ENCODE measurements around the gene KCNG3.

Gene KCNG3, protein sequence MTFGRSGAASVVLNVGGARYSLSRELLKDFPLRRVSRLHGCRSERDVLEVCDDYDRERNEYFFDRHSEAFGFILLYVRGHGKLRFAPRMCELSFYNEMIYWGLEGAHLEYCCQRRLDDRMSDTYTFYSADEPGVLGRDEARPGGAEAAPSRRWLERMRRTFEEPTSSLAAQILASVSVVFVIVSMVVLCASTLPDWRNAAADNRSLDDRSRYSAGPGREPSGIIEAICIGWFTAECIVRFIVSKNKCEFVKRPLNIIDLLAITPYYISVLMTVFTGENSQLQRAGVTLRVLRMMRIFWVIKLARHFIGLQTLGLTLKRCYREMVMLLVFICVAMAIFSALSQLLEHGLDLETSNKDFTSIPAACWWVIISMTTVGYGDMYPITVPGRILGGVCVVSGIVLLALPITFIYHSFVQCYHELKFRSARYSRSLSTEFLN

DNA sequence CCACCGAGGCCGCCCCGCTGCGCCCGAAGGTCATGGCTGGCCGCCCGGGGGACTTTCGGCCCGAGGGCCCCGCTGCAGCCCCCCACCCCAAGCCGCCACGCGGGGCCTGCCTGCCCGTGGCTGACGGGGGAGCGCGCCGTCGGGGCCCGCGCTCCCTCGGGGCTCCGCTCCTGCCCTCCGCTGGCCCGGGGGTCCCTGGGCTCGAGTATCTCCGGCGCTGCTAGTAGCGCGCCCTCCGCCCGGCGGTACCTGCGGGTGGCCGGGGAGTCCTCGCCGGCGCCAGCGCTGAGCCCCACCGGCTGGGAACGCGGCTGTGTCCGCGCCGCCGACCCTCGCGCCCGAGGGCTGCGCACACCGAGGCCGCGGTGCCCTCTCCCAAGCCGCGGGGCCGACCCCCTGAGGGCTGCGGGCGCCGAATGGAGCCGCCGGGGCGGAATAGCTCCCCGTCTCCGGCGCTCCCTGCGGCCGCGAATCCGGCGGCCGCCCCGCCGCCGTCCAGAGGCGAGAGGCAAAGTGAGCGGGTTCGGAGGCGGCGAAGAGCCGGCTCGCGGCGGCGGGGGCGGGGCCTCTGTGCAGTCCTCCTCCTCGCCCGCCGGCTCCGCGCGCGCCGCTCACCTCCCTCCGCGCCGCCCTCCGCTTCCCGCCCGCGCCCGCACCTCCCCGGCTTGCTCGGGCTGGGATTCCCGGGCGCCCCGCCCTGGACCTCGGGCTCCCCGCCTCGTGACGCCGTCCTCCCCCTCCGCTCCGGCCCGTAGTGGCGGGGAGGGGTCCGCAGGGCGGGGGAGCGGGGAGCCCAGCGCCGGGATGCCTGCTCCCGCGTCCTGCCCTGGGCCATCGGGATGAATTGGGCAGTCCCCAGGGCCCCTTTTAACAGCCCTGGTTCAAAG, at the start of gene KCNG3:
Gene KCNG3, minus strand, starts transcription at position 515 of the 887 bp plus-strand sequence. Its CDS starts 481 bp downstream, at position 34.
- H3K36me3 ChIP-seq (ENCODE audit: insufficient read depth, low read length): no peaks in the 10 kb centered on the region
- peaks cover 8% of the 10 kb centered on the region for H3K4me1 ChIP-seq (ENCODE audit: insufficient read depth, low read length)
- H3K27me3 ChIP-seq (ENCODE audit: insufficient read depth, low read length): peaks cover 51% of the 10 kb centered on the region
- peak within 1 kb of the TSS; percentile 99 for H2AFZ ChIP-seq (ENCODE audit: low read depth, low read length)
- H3K9me3 ChIP-seq (ENCODE audit: low read length): peaks cover 6% of the 10 kb centered on the region
- peak within 1 kb of the TSS; percentile 52 for H3K4me3 ChIP-seq (ENCODE audit: low read length)

DNA sequence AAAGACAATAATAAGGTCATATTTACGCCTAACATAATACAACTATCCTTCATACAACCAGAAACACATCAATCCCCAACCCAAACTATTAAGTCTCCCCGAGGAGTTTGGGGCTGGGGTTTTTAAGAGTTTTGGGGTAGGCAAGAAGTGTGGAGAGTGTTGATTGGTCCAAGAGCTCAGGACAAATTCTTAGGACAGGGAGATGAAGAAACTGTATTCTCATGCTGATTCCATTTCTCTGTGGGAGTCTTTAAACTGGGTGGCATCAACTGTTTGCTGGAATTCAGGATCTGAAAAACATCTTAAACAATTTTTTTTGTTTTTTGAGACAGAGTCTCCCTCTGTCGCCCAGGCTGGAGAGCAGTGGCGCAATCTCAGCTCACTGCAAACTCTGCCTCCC, 49.1 kb upstream of the KCNG3 start:
- no peaks in the 10 kb centered on the region for H3K27me3 ChIP-seq (ENCODE audit: insufficient read depth, low read length)
- H3K4me3 ChIP-seq (ENCODE audit: low read length): no peak overlapping the region

DNA sequence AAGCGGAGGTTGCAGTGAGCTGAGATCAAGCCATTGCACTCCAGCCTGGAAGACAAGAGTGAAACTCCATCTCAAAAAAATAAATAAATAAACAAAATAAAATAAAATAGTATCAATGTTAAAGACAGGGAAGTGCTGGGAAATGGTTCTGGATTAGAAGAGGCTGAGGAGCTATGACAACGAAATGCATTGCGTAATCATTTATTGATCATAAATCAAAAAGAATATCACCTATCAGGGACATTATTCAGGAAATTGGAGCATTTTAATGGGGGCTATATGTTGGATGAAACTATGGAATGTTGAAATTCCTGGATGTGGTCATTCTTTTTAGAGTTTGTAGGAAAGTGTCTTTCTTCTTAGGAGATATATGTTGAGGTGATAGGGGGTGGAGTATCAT, 43.7 kb upstream of the KCNG3 start:
- Histone ChIP-seq H3K27me3 (ENCODE audit: insufficient read depth, low read length) (no peaks in the 10 kb centered on the region), H3K4me1 (ENCODE audit: insufficient read depth, low read length) (no peaks in the 10 kb centered on the region), H3K4me3 (ENCODE audit: low read length) (no peak overlapping the region), H2AFZ (ENCODE audit: low read depth, low read length) (no peak overlapping the region), H3K9me3 (ENCODE audit: low read length) (no peaks in the 10 kb centered on the region), H3K36me3 (ENCODE audit: insufficient read depth, low read length) (no peaks in the 10 kb centered on the region)

More for the DNA sequence above, 49.1 kb upstream of the KCNG3 start:
- Histone ChIP-seq H2AFZ (ENCODE audit: low read depth, low read length) (no peak overlapping the region), H3K9me3 (ENCODE audit: low read length) (no peaks in the 10 kb centered on the region), H3K36me3 (ENCODE audit: insufficient read depth, low read length) (no peaks in the 10 kb centered on the region), H3K4me1 (ENCODE audit: insufficient read depth, low read length) (no peaks in the 10 kb centered on the region)

DNA sequence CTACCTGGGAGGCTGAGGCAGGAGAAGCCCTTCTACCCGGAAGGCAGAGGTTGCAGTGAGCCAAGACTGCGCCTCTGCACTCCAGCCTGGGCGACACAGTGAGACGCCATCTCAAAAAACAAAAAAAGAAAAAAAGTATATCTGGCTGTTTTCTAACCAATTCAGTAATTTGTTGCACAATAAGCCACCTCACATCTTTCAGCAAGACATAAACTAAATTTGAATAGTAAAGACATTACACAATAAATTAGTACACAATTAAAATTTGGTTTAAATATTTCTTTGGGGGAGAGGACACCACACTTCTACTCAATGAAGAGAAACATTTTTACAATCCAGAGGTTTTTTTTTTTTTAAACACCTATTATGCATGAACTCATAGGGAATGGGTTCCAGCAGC, 38.6 kb upstream of the KCNG3 start:
- no peak overlapping the region for H3K4me3 ChIP-seq (ENCODE audit: low read length)
- no peaks in the 10 kb centered on the region for H3K4me1 ChIP-seq (ENCODE audit: insufficient read depth, low read length)
- no peak overlapping the region for H2AFZ ChIP-seq (ENCODE audit: low read depth, low read length)
- no peaks in the 10 kb centered on the region for H3K27me3 ChIP-seq (ENCODE audit: insufficient read depth, low read length)
- no peaks in the 10 kb centered on the region for H3K36me3 ChIP-seq (ENCODE audit: insufficient read depth, low read length)
- no peaks in the 10 kb centered on the region for H3K9me3 ChIP-seq (ENCODE audit: low read length)

DNA sequence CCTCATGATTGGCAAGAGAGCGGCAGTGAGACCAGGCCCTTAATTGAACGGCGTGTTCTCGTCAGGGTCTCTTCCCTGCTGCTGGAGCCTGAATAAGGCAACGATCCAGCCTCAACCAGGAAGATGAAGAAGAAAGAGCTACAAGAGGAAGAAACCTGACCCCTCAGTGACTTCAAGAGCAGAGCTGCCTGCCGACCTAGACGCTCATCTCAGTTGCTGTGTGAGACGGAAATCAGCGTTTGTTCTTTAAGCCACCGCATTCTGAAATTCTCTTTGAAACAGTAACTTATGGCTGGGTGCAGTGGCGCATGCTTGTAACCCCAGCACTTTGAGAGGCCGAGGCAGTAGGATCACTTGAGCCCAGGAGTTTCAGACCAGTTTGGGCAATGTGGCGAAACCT, 29.6 kb upstream of the KCNG3 start:
- Histone ChIP-seq H2AFZ (ENCODE audit: low read depth, low read length) (no peak overlapping the region), H3K9me3 (ENCODE audit: low read length) (no peaks in the 10 kb centered on the region), H3K4me3 (ENCODE audit: low read length) (no peak overlapping the region), H3K4me1 (ENCODE audit: insufficient read depth, low read length) (no peaks in the 10 kb centered on the region), H3K36me3 (ENCODE audit: insufficient read depth, low read length) (no peaks in the 10 kb centered on the region), H3K27me3 (ENCODE audit: insufficient read depth, low read length) (no peaks in the 10 kb centered on the region)

DNA sequence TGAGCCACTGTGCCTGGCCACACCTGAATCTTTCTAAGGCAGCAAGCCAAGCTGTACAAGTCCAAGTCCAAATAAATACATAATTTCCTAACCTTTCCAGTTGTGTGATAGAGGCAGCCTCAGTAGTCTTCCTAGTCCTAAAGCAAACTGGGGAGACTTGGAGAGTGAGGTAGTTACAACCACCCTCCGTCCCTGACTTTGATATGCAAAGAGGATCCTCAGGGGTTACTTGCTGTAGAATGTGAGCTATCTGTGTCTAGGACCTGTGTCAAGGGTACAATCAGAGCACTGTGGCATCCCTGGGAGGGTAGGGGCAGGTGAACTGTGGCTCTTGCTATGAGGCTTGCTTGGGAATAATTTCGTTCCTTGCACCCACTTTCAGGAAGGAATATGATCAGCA, 28.3 kb upstream of the KCNG3 start:
- no peak overlapping the region for H3K4me3 ChIP-seq (ENCODE audit: low read length)
- no peak overlapping the region for H2AFZ ChIP-seq (ENCODE audit: low read depth, low read length)
- no peaks in the 10 kb centered on the region for H3K4me1 ChIP-seq (ENCODE audit: insufficient read depth, low read length)
- no peaks in the 10 kb centered on the region for H3K9me3 ChIP-seq (ENCODE audit: low read length)
- H3K36me3 ChIP-seq (ENCODE audit: insufficient read depth, low read length): no peaks in the 10 kb centered on the region
- H3K27me3 ChIP-seq (ENCODE audit: insufficient read depth, low read length): no peaks in the 10 kb centered on the region

DNA sequence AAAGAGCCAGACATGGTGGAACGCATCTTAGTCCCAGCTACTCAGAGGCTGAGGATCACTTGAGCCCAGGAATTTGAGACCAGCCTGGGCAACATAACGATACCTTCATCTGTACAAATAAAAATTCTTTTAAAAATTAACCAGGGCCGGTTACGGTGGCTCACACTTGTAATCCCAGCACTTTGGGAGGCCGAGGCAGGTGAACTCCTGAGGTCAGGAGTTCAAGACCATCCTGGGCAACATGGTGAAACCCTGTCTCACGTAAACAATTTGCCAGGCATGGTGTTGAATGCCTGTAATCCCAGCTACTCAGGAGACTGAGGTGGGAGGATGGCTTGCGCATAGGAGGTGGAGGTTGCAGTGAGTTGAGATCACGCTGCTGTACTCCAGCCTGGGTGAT, 25.8 kb upstream of the KCNG3 start:
- Histone ChIP-seq H3K4me3 (ENCODE audit: low read length) (no peak overlapping the region), H3K4me1 (ENCODE audit: insufficient read depth, low read length) (no peaks in the 10 kb centered on the region), H3K27me3 (ENCODE audit: insufficient read depth, low read length) (no peaks in the 10 kb centered on the region), H3K36me3 (ENCODE audit: insufficient read depth, low read length) (no peaks in the 10 kb centered on the region), H2AFZ (ENCODE audit: low read depth, low read length) (no peak overlapping the region), H3K9me3 (ENCODE audit: low read length) (no peaks in the 10 kb centered on the region)

DNA sequence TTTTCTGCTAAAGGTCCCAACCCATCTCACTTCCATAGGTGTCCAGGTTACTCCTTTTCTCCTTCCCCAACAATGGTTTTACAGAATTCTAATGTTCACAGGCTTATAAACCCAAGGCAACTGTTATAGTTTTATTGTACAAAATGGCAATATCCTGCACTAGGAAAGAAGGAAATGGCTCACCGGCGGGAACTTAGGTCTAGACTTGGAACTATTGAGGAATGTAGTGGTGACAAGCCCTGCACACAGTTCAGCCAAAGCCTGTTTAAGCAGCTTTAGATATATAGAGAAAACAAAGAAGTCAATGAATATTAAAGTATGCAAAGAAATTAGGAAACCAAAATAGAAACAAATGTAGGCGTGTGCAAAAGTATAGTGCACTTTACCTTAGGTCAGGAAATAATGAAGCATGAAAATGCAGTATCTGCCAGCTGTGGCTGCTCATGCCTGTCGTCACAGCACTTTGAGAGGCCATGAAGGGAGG, 22.7 kb upstream of the KCNG3 start:
- Histone ChIP-seq H2AFZ (ENCODE audit: low read depth, low read length) (no peak overlapping the region), H3K9me3 (ENCODE audit: low read length) (no peaks in the 10 kb centered on the region), H3K27me3 (ENCODE audit: insufficient read depth, low read length) (no peaks in the 10 kb centered on the region), H3K36me3 (ENCODE audit: insufficient read depth, low read length) (no peaks in the 10 kb centered on the region), H3K4me1 (ENCODE audit: insufficient read depth, low read length) (no peaks in the 10 kb centered on the region), H3K4me3 (ENCODE audit: low read length) (no peak overlapping the region)

DNA sequence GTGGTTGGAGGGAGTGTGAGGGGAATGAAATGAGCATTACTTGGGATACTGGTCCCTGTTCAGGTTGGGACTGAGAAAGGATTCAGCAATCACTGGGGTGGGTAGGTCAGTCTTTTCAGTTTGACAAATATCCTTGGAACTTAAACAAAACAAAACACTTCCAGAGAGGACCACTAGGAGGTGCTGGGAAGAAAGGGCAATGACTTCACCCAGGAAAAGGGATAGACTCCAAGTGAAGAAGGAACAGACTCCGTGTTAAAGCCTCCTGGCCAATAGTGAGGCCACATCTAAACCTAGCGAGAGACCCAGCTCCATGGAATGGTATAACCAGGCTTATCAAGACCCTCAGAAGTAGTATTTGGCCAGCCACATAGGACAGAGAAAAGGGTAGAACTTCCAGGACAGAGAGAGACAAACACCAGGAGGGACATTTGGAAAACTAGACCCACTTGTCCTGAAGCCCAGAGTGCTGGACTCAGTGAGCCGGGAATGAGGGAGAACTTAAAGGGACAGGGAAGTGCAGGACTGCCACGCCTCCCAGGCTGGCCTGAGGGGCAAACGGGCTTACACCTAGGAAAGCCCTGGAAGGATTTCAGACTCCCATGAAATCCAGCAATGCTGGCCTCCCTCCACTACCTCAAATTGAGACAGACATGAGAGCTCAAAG, 19.6 kb upstream of the KCNG3 start:
- Histone ChIP-seq H2AFZ (ENCODE audit: low read depth, low read length) (no peak overlapping the region), H3K9me3 (ENCODE audit: low read length) (no peaks in the 10 kb centered on the region), H3K4me3 (ENCODE audit: low read length) (no peak overlapping the region), H3K4me1 (ENCODE audit: insufficient read depth, low read length) (peaks cover 7% of the 10 kb centered on the region), H3K36me3 (ENCODE audit: insufficient read depth, low read length) (no peaks in the 10 kb centered on the region), H3K27me3 (ENCODE audit: insufficient read depth, low read length) (no peaks in the 10 kb centered on the region)

DNA sequence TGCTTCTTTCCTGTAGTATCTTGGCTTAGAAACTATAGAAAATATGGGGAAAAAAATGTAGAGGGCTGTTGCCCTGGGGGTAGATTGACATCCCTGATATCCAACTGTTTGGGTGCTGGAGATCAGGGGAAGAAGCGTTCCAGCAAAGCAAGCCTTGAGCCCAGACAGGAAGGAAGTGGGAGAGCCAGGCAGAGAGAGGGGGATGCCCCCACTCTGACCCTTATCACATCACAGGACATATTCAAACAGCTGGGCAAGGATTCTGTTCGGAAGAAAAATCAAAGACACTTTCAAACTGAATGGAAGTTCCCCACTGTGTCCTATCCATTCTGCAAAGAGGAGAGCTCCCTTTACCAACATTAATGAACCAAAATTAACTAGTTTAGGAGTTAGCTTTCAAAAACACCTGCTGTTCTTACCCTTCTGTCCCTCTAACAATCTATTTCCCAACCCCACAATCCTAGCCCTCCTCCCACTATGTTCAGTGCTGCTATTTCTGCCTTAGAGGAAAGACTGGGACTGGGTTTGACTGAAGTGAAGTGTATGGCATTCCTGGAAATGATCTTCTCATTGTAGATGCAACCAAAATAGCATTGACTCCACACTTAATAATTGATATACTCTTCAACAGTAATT, 16.9 kb upstream of the KCNG3 start:
- Histone ChIP-seq H3K27me3 (ENCODE audit: insufficient read depth, low read length) (no peaks in the 10 kb centered on the region), H3K4me3 (ENCODE audit: low read length) (no peak overlapping the region), H2AFZ (ENCODE audit: low read depth, low read length) (no peak overlapping the region)

DNA sequence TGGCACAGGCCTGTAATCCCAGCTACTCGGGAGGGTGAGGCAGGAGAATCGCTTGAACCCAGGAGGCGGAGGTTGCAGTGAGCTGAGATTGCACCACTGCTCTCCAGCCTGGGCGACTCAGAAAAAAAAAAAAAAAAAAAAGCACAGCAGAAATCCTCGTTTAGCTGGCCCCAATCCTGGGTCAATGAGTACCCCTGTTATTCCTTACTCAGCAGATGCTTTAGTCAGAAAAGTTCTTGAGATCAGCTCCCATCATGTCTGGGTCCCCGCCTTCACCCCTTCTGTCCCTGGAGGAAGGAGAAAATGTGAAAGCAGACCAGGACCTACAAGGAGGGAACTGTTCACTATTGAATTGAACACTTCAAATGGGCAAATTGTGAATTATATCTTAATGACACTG, 16.4 kb upstream of the KCNG3 start:
- H2AFZ ChIP-seq (ENCODE audit: low read depth, low read length): no peak overlapping the region
- H3K4me3 ChIP-seq (ENCODE audit: low read length): no peak overlapping the region
- peaks cover 7% of the 10 kb centered on the region for H3K4me1 ChIP-seq (ENCODE audit: insufficient read depth, low read length)
- no peaks in the 10 kb centered on the region for H3K36me3 ChIP-seq (ENCODE audit: insufficient read depth, low read length)
- no peaks in the 10 kb centered on the region for H3K9me3 ChIP-seq (ENCODE audit: low read length)
- no peaks in the 10 kb centered on the region for H3K27me3 ChIP-seq (ENCODE audit: insufficient read depth, low read length)

More for the DNA sequence above, 16.9 kb upstream of the KCNG3 start:
- H3K4me1 ChIP-seq (ENCODE audit: insufficient read depth, low read length): peaks cover 7% of the 10 kb centered on the region
- no peaks in the 10 kb centered on the region for H3K9me3 ChIP-seq (ENCODE audit: low read length)
- no peaks in the 10 kb centered on the region for H3K36me3 ChIP-seq (ENCODE audit: insufficient read depth, low read length)

DNA sequence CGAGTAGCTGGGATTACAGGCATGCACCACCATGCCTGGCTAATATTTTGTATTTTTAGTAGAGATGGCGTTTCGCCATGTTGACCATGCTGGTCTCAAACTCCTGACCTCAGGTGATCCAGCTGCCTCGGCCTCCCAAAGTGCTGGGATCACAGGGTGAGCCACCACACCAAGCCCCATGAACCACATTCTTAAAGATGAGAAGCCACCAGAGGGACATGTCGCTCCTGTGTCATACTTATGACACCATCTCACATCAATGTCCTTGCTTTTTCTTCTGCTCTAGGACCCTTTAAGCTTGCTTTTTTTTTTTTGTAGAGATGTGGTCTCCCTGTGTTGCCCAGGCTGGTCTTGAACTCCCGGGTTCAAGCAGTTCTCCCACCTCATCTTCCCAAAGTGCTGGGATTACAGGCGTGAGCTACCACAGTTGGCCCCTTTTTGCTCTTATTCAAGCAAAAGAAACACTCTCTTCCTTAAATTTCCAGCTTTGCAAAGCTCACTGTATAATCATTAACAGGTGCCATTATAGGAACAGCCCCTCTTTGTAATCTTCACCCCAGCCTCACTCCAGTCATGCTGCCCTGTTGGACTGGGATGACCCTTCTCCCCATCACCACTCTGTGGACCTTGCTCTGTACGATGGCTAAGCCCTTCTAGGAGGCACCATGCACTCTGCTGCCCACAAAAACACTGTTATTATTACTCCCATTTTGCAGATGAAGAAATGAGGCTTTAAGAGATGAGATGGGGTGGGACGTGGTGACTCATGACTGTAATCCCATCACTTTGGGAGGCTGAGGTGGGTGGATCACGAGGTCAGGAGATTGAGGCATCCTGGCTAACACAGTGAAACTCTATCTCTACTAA, 10.8 kb upstream of the KCNG3 start:
- Histone ChIP-seq H3K27me3 (ENCODE audit: insufficient read depth, low read length) (no peaks in the 10 kb centered on the region), H3K4me3 (ENCODE audit: low read length) (no peak overlapping the region), H3K36me3 (ENCODE audit: insufficient read depth, low read length) (no peaks in the 10 kb centered on the region), H3K9me3 (ENCODE audit: low read length) (no peaks in the 10 kb centered on the region), H3K4me1 (ENCODE audit: insufficient read depth, low read length) (no peaks in the 10 kb centered on the region), H2AFZ (ENCODE audit: low read depth, low read length) (no peak overlapping the region)

Data from neuron (in vitro differentiated cells).